Measurements from ENCODE around the gene MAPK8IP1. TPM values are rescaled to one million over a fixed set of nuclear protein-coding genes. Genes with fewer than 3 reads are reported as not detected.

Gene MAPK8IP1
- total RNA-seq, 1 experiment from 2014 or later = 12.7 TPM

GRCh38 chr11:45879803-45880686 lies 5.4 kb upstream of the MAPK8IP1 start:
- POLR2A ChIA-PET = no interaction called here
- no peaks in the 10 kb centered on the region for H3K36me3 ChIP-seq (ENCODE audit: control insufficient read depth, insufficient read depth, low read length)
- H3K4me3 ChIP-seq (ENCODE audit: low read depth in 2 of 2, low read length in 2 of 2) = no peak overlapping the region
- TF ChIP-seq SIN3A (IDR thresholded peaks at IDR 0.05; ENCODE audit: borderline replicate concordance, insufficient read depth, low read depth, low read length) = no peak
- no peak for TF ChIP-seq CTCF (IDR thresholded peaks at IDR 0.05)
- no peak for TF ChIP-seq POLR2AphosphoS5 (IDR thresholded peaks at IDR 0.05; ENCODE audit: low read depth, low read length)
- no peak for TF ChIP-seq TCF7L2 (IDR thresholded peaks at IDR 0.05; ENCODE audit: low read depth, low read length)
- no peak for TF ChIP-seq REST (IDR thresholded peaks at IDR 0.05; ENCODE audit: insufficient read depth in 1 of 2, low read depth in 2 of 2, low read length in 1 of 2)
- H3K4me1 ChIP-seq (ENCODE audit: control insufficient read depth, insufficient read depth, low read length) = no peaks in the 10 kb centered on the region
- no peaks in the 10 kb centered on the region for H3K27me3 ChIP-seq (ENCODE audit: control insufficient read depth, insufficient read depth, low read length)
- CTCF ChIA-PET = no interaction called here
- H3K9me3 ChIP-seq (ENCODE audit: control insufficient read depth, insufficient read depth, low read depth, low read length) = no peaks in the 10 kb centered on the region
- intact Hi-C loops (cut with micrococcal nuclease; ENCODE audit: unreplicated experiment) (loop anchor here (10.0 kb wide), 1 partner anchor 125 kb away; no protein-coding TSS in a partner anchor), in situ Hi-C loops (cut with HindIII; ENCODE audit: low pct_unique_long_range_greater_than_20kb, low sequenced_read_pairs) (no loop called here)
- ATAC-seq = no peak
- no TSS peak for BruUV-seq (replicated peaks)
- H3K27ac ChIP-seq (ENCODE audit: low read length) = no peak overlapping the region
- no peak for DNase-seq (ENCODE audit: low read depth, low spot score)

GRCh38 chr11:45880772-45881570 lies 4.5 kb upstream of the MAPK8IP1 start:
- CTCF ChIA-PET = no interaction called here
- H3K4me3 ChIP-seq (ENCODE audit: low read depth in 2 of 2, low read length in 2 of 2) = no peak overlapping the region

More at GRCh38 chr11:45880772-45881570, 4.5 kb upstream of the MAPK8IP1 start:
- no peak for DNase-seq (ENCODE audit: low read depth, low spot score)
- POLR2A ChIA-PET = no interaction called here
- Histone ChIP-seq H3K27ac (ENCODE audit: low read length) (no peak overlapping the region), H3K36me3 (ENCODE audit: control insufficient read depth, insufficient read depth, low read length) (no peaks in the 10 kb centered on the region), H3K9me3 (ENCODE audit: control insufficient read depth, insufficient read depth, low read depth, low read length) (no peaks in the 10 kb centered on the region), H3K4me1 (ENCODE audit: control insufficient read depth, insufficient read depth, low read length) (no peaks in the 10 kb centered on the region), H3K27me3 (ENCODE audit: control insufficient read depth, insufficient read depth, low read length) (no peaks in the 10 kb centered on the region)
- BruUV-seq (replicated peaks) = no TSS peak
- in situ Hi-C loops (cut with HindIII; ENCODE audit: low pct_unique_long_range_greater_than_20kb, low sequenced_read_pairs) = no loop called here
- TF ChIP-seq CTCF (IDR thresholded peaks at IDR 0.05) (no peak), POLR2AphosphoS5 (IDR thresholded peaks at IDR 0.05; ENCODE audit: low read depth, low read length) (no peak), SIN3A (IDR thresholded peaks at IDR 0.05; ENCODE audit: borderline replicate concordance, insufficient read depth, low read depth, low read length) (no peak), REST (IDR thresholded peaks at IDR 0.05; ENCODE audit: insufficient read depth in 1 of 2, low read depth in 2 of 2, low read length in 1 of 2) (no peak), TCF7L2 (IDR thresholded peaks at IDR 0.05; ENCODE audit: low read depth, low read length) (no peak)
- intact Hi-C loops (cut with micrococcal nuclease; ENCODE audit: unreplicated experiment) = no loop called here
- no peak for ATAC-seq
